HUES64 (cell line): Measurements from ENCODE around the gene AFAP1L1.
A peak's percentile ranks its signal among the peaks of the same experiment; 100 is the strongest.
"Not testable (repeated sequence)": the region's sequence is repeated elsewhere in the genome, so short reads cannot be mapped to it uniquely, and the experiment has no call there.

ENCODE experiments used
- H3K27ac ChIP-seq: 2 replicates; pipeline ENCODE4 v1.7.0; 2013; ENCODE audit warnings: low read depth, low read length, inconsistent platforms
- H3K27me3 ChIP-seq: 2 replicates; pipeline ENCODE4 v1.6.1; 2013; ENCODE audit warnings: mild to moderate bottlenecking, low read length; ENCODE audit not compliant: insufficient read depth
- H3K36me3 ChIP-seq: 2 replicates; pipeline ENCODE4 v1.6.1; 2013; ENCODE audit warnings: mild to moderate bottlenecking, low read length; ENCODE audit not compliant: insufficient read depth
- H3K4me1 ChIP-seq: 2 replicates; pipeline ENCODE4 v1.6.1; 2013; ENCODE audit warnings: mild to moderate bottlenecking, low read length, moderate library complexity; ENCODE audit not compliant: insufficient read depth
- H3K4me3 ChIP-seq: 2 replicates; pipeline ENCODE4 v1.5.1; 2013; ENCODE audit warnings: mild to moderate bottlenecking, low read length, moderate library complexity
- H3K9ac ChIP-seq: 2 replicates; pipeline ENCODE4 v1.6.1; 2013; ENCODE audit warnings: mild to moderate bottlenecking, low read depth, low read length
- H3K9me3 ChIP-seq: 2 replicates; pipeline ENCODE4 v1.6.1; 2013; ENCODE audit warnings: low read depth, low read length; ENCODE audit not compliant: insufficient read depth
- WGBS: fragments of 150-250, 120-280 bp; methylation state at CpG from one replicate; pipeline ENCODE4 v1.1.7; 2013; ENCODE audit warnings: missing lambda C conversion rate; 5-methylcytosine and 5-hydroxymethylcytosine counted together

Gene AFAP1L1

GRCh38 chr5:149262315-149262714 is 9.3 kb upstream of the AFAP1L1 start:
- no peak overlapping the region for H3K9ac ChIP-seq
- H3K9me3 ChIP-seq = no peaks in the 10 kb centered on the region
- H3K36me3 ChIP-seq = no peaks in the 10 kb centered on the region
- WGBS = 87% methylated on average over 4 of the region's 4 CpGs
- H3K27me3 ChIP-seq = peaks cover 14% of the 10 kb centered on the region
- H3K4me3 ChIP-seq = no peak overlapping the region
- H3K4me1 ChIP-seq = no peaks in the 10 kb centered on the region
- no peak overlapping the region for H3K27ac ChIP-seq

- Histone ChIP-seq H3K4me1 (no peaks in the 10 kb centered on the region), H3K27me3 (peaks cover 14% of the 10 kb centered on the region), H3K9me3 (no peaks in the 10 kb centered on the region), H3K36me3 (no peaks in the 10 kb centered on the region), H3K27ac (no peak overlapping the region), H3K4me3 (no peak overlapping the region), H3K9ac (no peak overlapping the region)
- 20% methylated on average over 12 of the region's 12 CpGs for WGBS
These were observed 7.1 kb upstream of the AFAP1L1 start for GRCh38 chr5:149264439-149265067.

- H3K36me3 ChIP-seq = no peaks in the 10 kb centered on the region
- no peaks in the 10 kb centered on the region for H3K9me3 ChIP-seq
- 85% methylated on average over 7 of the region's 7 CpGs for WGBS
These were observed 6.6 kb upstream of the AFAP1L1 start for GRCh38 chr5:149265068-149265465.

GRCh38 chr5:149265597-149265996 is 6.1 kb upstream of the AFAP1L1 start:
- Histone ChIP-seq H3K9me3 (no peaks in the 10 kb centered on the region), H3K27ac (no peak overlapping the region), H3K36me3 (no peaks in the 10 kb centered on the region), H3K9ac (no peak overlapping the region), H3K4me3 (no peak overlapping the region), H3K4me1 (no peaks in the 10 kb centered on the region), H3K27me3 (peaks cover 24% of the 10 kb centered on the region)
- 66% methylated on average over 4 of the region's 4 CpGs for WGBS

More at GRCh38 chr5:149265068-149265465, 6.6 kb upstream of the AFAP1L1 start:
- H3K4me1 ChIP-seq = no peaks in the 10 kb centered on the region
- H3K9ac ChIP-seq = no peak overlapping the region
- no peak overlapping the region for H3K27ac ChIP-seq
- peaks cover 19% of the 10 kb centered on the region for H3K27me3 ChIP-seq
- H3K4me3 ChIP-seq = no peak overlapping the region

GRCh38 chr5:149267241-149267973 is 4.3 kb upstream of the AFAP1L1 start:
- no peaks in the 10 kb centered on the region for H3K36me3 ChIP-seq
- no peak overlapping the region for H3K27ac ChIP-seq
- WGBS = 84% methylated on average over 9 of the region's 9 CpGs
- H3K9ac ChIP-seq = no peak overlapping the region
- no peaks in the 10 kb centered on the region for H3K4me1 ChIP-seq
- peaks cover 38% of the 10 kb centered on the region for H3K27me3 ChIP-seq
- no peak overlapping the region for H3K4me3 ChIP-seq
- H3K9me3 ChIP-seq = no peaks in the 10 kb centered on the region

- Histone ChIP-seq H3K9me3 (no peaks in the 10 kb centered on the region), H3K36me3 (no peaks in the 10 kb centered on the region), H3K4me1 (peaks cover 12% of the 10 kb centered on the region), H3K4me3 (no peak overlapping the region), H3K27me3 (peaks cover 49% of the 10 kb centered on the region), H3K9ac (no peak overlapping the region), H3K27ac (no peak overlapping the region)
- 45% methylated on average over 4 of the region's 6 CpGs for WGBS
These were observed 2.6 kb upstream of the AFAP1L1 start for GRCh38 chr5:149268928-149269557.

GRCh38 chr5:149271195-149271715 is 404 bp upstream of the AFAP1L1 start:
- H3K27me3 ChIP-seq = peaks cover 44% of the 10 kb centered on the region
- H3K36me3 ChIP-seq = no peaks in the 10 kb centered on the region
- H3K27ac ChIP-seq = no peak overlapping the region
- no peak overlapping the region for H3K9ac ChIP-seq
- no peaks in the 10 kb centered on the region for H3K9me3 ChIP-seq
- H3K4me3 ChIP-seq = peak overlapping the region; percentile 74
- peaks cover 15% of the 10 kb centered on the region for H3K4me1 ChIP-seq
- 3% methylated on average over 40 of the region's 40 CpGs for WGBS

- not testable (repeated sequence) for H3K9me3 ChIP-seq, H3K36me3 ChIP-seq, H3K9ac ChIP-seq, H3K27ac ChIP-seq
- Histone ChIP-seq H3K4me3 (peak overlapping the region; percentile 74; the same call in 1 of the 2 replicates), H3K27me3 (peaks cover 44% of the 10 kb centered on the region), H3K4me1 (peaks cover 15% of the 10 kb centered on the region)
- WGBS = 54% methylated on average over 16 of the region's 16 CpGs
These were observed 1.1 kb downstream of the AFAP1L1 start for GRCh38 chr5:149272781-149273180.

- Histone ChIP-seq H3K9ac (no peak overlapping the region), H3K4me3 (peak overlapping the region; percentile 74; the same call in 1 of the 2 replicates), H3K4me1 (peaks cover 15% of the 10 kb centered on the region), H3K9me3 (no peaks in the 10 kb centered on the region), H3K27ac (no peak overlapping the region), H3K27me3 (peaks cover 44% of the 10 kb centered on the region), H3K36me3 (no peaks in the 10 kb centered on the region)
- WGBS = 49% methylated on average over 4 of the region's 5 CpGs
These were observed 1.6 kb downstream of the AFAP1L1 start for GRCh38 chr5:149273237-149273636.

- Histone ChIP-seq H3K9me3 (no peaks in the 10 kb centered on the region), H3K9ac (no peak overlapping the region), H3K27ac (no peak overlapping the region), H3K27me3 (peaks cover 44% of the 10 kb centered on the region), H3K4me3 (no peak overlapping the region; the same call in 1 of the 2 replicates), H3K4me1 (peaks cover 15% of the 10 kb centered on the region), H3K36me3 (no peaks in the 10 kb centered on the region)
- WGBS = 58% methylated on average over 2 of the region's 3 CpGs
These were observed 2.3 kb downstream of the AFAP1L1 start for GRCh38 chr5:149273950-149274349.

- no peaks in the 10 kb centered on the region for H3K9me3 ChIP-seq
- H3K36me3 ChIP-seq = no peaks in the 10 kb centered on the region
- peaks cover 15% of the 10 kb centered on the region for H3K4me1 ChIP-seq
- H3K27ac ChIP-seq = no peak overlapping the region
- H3K27me3 ChIP-seq = peaks cover 41% of the 10 kb centered on the region
- no peak overlapping the region for H3K4me3 ChIP-seq
- WGBS = 91% methylated on average over 1 of the region's 1 CpG
- no peak overlapping the region for H3K9ac ChIP-seq
These were observed 3.3 kb downstream of the AFAP1L1 start for GRCh38 chr5:149274939-149275338.
